HCT116 (cell line): Measurements from ENCODE around the gene LRRN4CL.

Experiments
- EGR1 ChIP-seq: IDR thresholded peaks from 2 replicates; pipeline ENCODE4 v1.6.1; 2012; ENCODE audit warnings: low read depth
- POLR2A ChIP-seq: IDR thresholded peaks from 2 replicates; pipeline ENCODE4 v1.7.0; 2011; ENCODE audit warnings: borderline replicate concordance; ENCODE audit not compliant: insufficient read depth, insufficient read length; ENCODE audit errors: extremely low read depth
- POLR2AphosphoS5 ChIP-seq: IDR thresholded peaks from 2 replicates; pipeline ENCODE4 v1.6.1; 2011; ENCODE audit warnings: mild to moderate bottlenecking, low read depth, low read length, moderate library complexity
- TF ChIP-seq, protein P1 (sequence below): IDR thresholded peaks from 2 replicates; pipeline ENCODE4 v1.6.1; 2012
- TF ChIP-seq, protein P2 (sequence below), 3 experiments: fragments of 200-600 bp in 1 of 3; sonication (generic) in 1 of 3; IDR thresholded peaks in 2 of 3; conservative IDR thresholded peaks in 1 of 3; 2 replicates each; pipeline ENCODE4 v1.5.1; 2012 to 2017; ENCODE audit warnings: low read depth in 2 of 3, low read length in 2 of 3, antibody characterized with exemption in 1 of 3, borderline replicate concordance in 1 of 3, control low read depth in 1 of 3, mild to moderate bottlenecking in 1 of 3, mixed read lengths in 1 of 3, mixed run types in 1 of 3, moderate library complexity in 1 of 3; ENCODE audit not compliant: insufficient read depth in 1 of 3
- TF ChIP-seq, protein P3 (sequence below): IDR thresholded peaks from 2 replicates; pipeline ENCODE4 v1.6.1; 2012
- TF ChIP-seq, protein P4 (sequence below): IDR thresholded peaks from 2 replicates; pipeline ENCODE4 v1.6.1; 2012; ENCODE audit warnings: low read depth

DNA sequence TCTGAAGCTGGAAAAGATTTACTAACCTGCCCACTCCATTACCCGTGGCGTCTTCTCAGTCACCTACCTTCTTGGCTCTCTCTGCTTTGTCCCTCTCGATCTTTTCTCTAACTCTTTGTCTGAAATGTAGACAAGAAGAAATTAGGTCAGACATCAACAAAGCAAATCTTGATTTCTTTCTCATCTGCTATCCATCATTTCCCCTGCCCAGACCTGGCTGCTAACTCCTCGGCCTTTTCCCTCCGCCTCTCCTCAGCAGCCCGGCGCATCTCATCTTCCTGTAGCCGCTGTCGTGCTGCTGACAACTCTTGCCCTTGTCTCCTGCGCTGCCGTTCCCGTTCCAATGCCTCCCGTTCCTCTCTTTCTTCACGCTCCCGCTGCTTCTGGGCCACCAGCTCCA, 11.6 kb downstream of the LRRN4CL start:
- no peak for TF ChIP-seq EGR1
- no peak for TF ChIP-seq POLR2AphosphoS5
- TF ChIP-seq, protein P1, sequence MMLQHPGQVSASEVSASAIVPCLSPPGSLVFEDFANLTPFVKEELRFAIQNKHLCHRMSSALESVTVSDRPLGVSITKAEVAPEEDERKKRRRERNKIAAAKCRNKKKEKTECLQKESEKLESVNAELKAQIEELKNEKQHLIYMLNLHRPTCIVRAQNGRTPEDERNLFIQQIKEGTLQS: no peak
- TF ChIP-seq, protein P2, sequence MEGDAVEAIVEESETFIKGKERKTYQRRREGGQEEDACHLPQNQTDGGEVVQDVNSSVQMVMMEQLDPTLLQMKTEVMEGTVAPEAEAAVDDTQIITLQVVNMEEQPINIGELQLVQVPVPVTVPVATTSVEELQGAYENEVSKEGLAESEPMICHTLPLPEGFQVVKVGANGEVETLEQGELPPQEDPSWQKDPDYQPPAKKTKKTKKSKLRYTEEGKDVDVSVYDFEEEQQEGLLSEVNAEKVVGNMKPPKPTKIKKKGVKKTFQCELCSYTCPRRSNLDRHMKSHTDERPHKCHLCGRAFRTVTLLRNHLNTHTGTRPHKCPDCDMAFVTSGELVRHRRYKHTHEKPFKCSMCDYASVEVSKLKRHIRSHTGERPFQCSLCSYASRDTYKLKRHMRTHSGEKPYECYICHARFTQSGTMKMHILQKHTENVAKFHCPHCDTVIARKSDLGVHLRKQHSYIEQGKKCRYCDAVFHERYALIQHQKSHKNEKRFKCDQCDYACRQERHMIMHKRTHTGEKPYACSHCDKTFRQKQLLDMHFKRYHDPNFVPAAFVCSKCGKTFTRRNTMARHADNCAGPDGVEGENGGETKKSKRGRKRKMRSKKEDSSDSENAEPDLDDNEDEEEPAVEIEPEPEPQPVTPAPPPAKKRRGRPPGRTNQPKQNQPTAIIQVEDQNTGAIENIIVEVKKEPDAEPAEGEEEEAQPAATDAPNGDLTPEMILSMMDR (IDR thresholded peaks at IDR 0.05 in 2 of 3, conservative IDR thresholded peaks at IDR 0.05 in 1 of 3; ENCODE audit: borderline replicate concordance in 1 of 3, insufficient read depth in 1 of 3, low read depth in 2 of 3, low read length in 2 of 3): no peak
- TF ChIP-seq, protein P3, sequence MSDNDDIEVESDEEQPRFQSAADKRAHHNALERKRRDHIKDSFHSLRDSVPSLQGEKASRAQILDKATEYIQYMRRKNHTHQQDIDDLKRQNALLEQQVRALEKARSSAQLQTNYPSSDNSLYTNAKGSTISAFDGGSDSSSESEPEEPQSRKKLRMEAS: no peak
- no peak for TF ChIP-seq POLR2A
- TF ChIP-seq, protein P4, sequence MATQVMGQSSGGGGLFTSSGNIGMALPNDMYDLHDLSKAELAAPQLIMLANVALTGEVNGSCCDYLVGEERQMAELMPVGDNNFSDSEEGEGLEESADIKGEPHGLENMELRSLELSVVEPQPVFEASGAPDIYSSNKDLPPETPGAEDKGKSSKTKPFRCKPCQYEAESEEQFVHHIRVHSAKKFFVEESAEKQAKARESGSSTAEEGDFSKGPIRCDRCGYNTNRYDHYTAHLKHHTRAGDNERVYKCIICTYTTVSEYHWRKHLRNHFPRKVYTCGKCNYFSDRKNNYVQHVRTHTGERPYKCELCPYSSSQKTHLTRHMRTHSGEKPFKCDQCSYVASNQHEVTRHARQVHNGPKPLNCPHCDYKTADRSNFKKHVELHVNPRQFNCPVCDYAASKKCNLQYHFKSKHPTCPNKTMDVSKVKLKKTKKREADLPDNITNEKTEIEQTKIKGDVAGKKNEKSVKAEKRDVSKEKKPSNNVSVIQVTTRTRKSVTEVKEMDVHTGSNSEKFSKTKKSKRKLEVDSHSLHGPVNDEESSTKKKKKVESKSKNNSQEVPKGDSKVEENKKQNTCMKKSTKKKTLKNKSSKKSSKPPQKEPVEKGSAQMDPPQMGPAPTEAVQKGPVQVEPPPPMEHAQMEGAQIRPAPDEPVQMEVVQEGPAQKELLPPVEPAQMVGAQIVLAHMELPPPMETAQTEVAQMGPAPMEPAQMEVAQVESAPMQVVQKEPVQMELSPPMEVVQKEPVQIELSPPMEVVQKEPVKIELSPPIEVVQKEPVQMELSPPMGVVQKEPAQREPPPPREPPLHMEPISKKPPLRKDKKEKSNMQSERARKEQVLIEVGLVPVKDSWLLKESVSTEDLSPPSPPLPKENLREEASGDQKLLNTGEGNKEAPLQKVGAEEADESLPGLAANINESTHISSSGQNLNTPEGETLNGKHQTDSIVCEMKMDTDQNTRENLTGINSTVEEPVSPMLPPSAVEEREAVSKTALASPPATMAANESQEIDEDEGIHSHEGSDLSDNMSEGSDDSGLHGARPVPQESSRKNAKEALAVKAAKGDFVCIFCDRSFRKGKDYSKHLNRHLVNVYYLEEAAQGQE: no peak
